HG03045 (cell line): Measurements from ENCODE around the gene EEF1AKMT3.
"Not testable (repeated sequence)": the region's sequence is repeated elsewhere in the genome, so short reads cannot be mapped to it uniquely, and the experiment has no call there.

Experiments
- ATAC-seq: cut with Tn5 transposase; IDR thresholded peaks from one replicate; pipeline ENCODE4 v1.9.1; 2021; ENCODE audit warnings: mild to moderate bottlenecking, moderate library complexity; ENCODE audit not compliant: unreplicated experiment

Gene EEF1AKMT3

DNA sequence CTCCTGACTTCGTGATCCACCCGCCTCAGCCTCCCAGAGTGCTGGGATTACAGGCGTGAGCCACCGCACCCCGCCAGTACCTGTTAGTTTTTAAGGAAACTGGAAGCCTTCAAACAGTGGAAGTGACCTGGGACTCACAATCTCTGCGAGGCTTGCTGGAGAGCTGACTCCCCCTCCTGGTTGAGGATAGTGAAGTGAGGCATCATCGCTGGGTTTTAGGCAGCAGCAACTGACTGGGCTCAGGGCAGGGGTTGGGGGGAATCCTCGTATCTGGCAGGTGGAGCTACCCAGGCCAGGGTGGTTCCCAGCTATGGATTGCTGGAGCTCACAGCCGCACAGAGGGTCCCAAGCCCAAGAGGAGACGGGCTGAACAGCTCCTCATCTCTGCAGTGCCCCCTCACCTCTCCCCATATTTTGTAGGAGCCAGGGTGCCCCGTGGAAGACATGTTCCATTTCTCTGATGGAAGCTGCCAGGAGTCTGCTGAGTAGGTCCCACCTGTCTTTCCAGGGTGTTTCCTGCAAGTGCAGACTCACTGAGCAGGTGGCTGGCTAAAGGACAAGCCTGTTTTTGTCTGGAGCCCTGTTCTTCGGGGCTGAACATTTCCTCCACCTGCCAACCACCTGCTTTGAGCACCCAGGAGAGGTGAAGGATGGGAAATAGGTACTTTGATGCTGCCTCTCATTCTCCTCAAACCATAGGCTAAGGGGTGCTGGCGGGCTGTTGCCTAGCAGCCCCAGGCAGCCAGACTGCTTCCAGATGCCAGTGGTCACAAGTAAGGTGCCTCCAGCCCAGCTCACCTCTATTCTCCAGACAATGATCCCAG lies 43.0 kb downstream of the EEF1AKMT3 start:
- no peak for ATAC-seq

DNA sequence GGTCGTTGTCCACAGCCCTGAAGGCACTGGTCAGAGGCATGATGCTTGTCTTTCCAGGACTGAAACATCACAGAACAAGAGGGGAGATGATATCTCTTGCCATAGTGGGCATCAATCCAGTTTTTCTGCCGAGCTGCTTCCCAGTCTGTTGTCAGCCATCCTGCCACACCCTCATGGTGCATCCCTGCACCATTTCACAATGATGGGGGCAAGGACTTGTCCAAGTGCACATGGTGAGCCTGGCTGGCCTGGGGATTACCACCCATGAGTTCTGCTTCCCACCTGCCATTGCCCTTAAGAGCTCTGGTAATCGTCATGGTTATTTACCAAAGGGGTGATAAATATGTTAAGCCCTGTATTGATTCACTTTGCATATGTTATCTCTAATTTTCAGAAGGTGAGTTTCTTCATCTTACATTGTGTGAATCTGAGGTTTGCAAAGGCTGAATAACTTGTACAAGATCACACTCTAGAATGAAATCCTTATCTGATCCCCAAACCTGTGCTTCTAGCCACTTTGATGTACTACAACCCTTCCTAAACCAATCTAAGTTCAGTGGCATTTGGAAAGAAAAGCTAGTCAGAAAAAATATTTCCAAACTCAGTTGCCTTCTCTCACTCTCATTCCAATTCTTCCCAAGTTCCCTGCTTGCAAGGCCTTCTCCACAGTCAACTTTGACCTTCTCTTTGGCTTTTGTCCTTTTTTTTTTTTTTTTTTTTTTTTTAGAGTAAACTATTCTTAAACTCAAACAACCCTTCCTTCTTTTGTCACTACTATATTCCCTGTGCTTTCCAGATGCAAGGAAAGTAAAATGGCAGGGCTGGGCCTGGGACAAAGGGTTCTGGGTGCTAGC lies 43.8 kb downstream of the EEF1AKMT3 start:
- ATAC-seq = no peak

DNA sequence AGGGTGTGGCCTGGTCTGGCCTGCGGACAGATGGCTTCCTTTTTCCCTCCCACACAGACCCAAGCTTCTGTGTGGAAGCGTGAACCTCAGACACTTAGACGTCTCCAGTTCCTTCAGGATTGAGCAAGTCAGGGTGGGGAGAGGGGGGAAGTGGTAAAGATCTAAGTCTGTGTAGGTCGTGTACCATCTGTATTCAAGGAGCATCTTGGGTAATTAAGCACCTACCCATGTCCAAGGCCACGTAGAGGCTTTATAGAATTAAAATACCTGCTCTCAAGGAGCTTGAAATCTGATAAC lies 44.4 kb downstream of the EEF1AKMT3 start:
- ATAC-seq = no peak

DNA sequence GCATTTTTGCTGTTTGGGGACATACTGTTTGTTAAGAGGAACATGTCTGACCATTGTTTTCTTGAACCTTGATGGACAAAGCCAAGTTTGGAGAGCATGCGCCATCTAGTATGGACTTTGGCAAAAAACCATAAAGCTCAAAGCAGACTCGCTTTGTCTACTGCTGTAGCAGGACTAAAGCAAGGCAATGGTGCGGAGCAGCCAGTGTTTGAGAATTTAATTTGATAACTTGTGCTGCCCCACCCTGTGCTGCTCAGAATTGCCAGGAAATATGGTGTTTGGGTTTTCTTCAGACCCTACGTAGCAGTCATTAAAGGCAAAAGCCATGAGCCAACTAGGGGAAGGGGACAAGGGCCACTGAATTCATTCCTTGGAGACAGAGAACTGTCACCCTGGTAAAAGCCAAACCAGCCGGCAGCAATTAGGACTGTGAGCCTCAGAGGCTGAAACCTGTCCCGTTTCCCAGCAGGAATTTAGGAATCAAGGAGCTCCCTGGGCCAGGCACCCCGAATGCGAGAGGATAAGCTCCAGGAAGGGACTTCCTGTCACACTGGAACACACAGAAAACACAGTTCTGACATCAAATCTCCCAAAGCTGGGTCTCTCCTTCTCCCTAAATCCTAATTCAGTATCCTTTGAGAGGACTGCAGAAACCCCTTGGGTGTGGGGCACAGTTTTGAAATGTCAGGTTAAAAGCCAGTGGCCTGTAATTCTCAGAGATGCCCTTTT lies 45.0 kb downstream of the EEF1AKMT3 start:
- ATAC-seq = no peak

DNA sequence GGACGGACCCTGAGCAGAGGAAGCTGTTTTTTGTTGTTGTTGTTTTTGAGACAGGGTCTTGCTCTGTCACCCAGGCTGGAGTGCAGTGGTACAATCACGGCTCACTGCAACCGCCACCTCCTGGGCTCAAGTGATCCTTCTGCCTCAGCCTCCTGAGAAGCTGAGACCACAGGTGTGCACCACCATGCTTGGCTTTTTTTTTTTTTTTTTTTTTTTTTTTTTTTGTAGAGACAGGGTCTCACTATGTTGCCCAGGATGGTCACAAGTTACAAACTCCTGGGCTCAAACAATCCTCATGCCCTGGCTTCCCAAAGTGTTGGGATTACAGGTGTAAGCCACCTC lies 45.5 kb downstream of the EEF1AKMT3 start:
- ATAC-seq = not testable (repeated sequence)

DNA sequence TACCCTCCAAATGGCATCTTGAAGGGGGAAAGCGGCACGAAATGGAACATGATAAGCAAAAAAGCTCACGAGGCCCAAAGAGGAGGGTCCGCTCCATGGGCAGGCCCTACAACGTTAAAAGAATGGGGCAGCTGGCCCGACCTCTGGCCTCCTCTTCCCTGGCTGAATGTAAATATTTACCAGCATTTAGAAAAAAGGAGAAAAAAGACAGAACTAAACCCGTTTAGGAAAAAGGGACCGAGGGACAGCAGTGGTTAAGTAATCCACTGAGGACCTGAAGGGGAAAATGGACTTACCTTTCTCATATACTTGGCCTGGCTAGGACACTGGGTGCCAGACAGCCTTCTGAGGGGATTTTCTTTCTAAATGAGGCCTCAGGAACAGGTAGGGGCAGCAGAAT lies 47.7 kb downstream of the EEF1AKMT3 start:
- ATAC-seq = not testable (repeated sequence)

DNA sequence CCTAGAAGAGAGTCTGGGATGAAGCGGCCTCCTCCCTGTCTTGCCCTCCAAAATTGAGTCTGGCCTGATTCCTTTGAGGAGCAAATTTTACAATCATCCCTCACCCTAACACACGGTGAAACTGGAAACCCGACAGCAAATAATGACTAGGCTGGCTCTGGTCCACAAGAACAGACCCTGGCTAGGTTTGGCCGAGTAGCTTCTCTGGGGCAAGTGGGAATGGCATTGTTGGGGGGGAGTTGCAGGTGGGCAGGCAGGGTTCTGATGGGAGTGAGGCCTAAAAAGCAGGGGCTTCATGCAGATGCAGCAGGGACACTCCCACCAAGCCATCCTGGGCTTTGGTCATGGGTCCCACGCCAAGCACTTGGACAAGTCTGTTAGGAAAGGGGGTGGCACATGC lies 48.6 kb downstream of the EEF1AKMT3 start:
- ATAC-seq = not testable (repeated sequence)

DNA sequence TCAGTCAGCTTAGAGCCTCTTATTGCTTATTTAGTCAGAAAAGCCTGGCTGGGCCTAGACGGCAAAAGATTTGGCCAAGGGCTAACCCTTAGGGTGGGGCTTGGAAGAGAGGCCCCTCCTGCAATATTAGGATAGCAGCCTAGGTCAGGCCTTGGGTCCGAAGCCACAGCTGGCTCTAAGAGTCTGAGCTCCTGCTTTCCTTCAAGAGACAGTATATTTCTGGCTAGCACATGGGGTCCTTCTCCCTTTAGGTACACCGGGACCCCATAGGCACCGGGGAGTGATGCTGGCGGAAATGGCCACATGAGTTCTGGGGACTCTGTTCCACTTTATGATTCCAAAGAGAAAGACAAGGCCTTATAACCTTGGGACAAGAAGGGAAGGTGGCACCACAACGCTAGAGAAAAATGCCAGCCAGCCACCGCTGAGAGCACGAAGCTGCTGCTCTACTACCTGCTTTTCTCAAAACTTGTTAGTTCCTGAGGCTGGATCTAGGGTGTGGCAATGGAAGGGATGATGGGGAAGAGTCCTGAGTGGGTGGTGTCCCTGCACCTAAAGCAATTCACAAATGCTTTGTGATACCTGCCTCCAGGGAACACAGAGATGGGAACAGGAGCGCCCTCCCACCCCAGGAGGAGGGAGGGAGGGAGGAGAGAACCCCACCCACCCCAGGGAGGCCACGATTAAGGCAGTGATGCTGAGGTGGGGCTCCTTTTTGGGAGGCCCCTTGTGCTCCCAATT lies 49.2 kb downstream of the EEF1AKMT3 start:
- no peak for ATAC-seq

DNA sequence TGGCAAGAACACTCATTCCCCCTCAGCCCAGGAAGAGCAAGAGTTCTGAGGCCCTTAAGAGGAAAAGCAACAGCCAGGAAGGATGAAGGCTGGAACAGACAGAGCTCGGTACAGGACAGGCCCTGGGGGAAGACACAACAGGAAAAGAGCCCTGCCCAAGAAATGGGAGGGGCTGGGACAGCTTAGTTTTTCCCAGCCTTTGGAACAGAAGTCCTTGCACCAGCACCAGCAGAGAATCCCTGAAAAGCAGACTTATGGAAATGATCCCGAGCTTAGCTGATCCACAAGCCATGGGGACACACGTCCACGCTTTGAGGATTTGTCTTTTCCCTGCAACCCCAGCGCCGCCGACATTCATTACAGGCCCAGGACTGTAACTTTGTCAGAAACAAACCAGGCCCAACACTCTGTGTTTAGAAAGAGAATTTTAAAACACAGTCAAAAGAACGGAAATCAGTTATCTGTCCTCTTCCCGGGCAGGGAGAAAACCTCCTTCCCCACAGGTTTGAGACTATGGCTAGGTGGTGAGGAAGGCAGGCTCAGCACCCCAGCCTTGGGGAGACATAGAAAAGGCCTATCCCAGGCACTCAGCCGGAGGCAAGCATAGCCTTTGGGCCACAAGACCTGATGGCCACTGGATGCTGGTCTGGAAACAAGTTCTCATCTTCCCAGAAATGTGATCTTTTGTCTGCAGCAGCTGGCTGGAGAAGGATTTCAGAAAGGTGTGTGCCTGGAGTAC lies 50.1 kb downstream of the EEF1AKMT3 start:
- no peak for ATAC-seq

DNA sequence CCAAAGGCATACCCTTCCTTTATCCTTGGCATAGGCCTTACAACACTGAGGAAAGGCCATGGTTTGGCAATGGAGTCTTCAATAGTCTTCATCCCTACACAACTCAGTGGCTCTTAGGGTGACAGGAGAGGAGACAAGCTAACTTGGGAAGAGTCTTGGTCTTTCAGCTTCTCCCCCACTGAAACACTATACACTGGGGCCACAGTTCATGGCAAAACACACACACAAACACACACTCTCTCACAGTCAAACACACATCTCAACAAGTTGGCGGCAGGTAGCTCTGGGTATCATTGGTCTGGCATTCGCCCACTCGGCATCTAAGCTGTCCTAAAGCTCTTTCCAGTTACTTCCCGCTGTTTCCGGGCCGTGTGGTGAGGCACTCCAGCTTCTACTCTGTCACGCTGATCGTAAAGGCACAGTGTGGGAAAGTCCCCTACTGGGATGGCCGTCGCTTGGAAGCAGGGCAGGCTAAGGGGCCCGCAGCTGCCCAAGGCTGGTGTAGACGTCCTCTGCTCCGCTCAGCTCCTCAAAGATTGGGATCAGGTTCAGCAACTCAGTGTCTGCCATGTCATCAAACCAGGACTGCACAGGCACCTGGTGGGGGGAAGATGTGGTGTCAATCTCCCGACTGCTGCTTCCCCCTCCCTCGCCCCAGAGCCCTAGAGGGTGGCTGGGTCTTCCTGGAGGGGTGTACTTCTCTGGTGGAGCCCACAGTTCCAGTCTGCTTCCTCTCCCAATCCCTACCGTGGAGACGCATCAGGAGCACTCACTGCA lies 50.9 kb downstream of the EEF1AKMT3 start:
- ATAC-seq = no peak

DNA sequence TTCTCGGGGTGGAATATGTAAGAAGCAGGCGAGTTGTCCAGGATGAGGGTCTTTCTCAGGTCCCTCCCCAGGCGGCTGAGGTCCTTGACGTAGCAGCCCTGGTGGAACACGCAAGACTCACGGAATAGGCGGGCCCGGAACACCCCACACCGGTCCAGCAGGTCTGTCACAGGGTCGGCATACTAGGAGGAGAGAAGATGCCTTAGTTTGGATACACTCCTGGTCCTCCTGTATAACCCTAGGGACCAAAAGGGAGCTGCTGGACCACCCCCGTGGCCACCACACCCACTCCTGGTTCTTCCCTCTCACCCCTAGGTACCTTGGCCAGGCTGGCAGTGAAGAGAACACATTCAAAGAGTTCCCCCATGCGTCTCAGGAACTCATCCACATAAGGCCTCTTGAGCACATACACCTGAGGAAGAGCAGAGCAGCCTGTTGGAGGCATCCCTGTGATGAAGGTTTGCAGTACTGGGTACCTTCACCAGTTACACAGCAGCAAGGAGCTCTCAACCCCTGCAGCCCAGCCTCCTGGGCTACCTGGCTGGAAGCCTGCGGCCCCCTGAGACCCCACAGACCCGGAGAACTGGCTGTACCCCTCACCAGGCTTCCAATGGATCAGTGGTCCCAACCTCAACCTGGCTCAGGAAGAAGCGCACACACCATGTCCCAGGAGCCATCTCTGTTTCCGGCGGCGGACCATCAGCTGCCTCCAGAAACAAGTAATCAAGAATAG lies 51.7 kb downstream of the EEF1AKMT3 start:
- no peak for ATAC-seq

DNA sequence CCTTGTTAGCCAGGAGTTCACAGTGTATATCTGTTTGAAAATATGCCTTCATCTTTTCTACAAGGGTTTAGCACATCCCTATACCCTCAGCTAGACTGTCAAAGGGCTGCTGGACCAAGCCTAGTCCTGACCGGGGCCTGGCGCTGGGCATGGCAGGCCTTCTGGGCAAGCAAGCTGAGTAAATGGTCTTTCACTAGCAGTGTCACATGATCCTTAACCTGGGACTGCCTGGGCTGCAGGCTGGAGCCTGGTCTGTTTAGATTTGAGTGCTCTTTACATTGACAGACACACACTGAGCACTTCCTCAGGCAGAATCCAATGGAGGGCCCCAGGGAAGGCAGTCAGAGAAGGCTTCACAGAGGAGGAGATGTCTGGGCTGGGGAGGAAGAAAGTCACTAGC lies 53.0 kb downstream of the EEF1AKMT3 start:
- no peak for ATAC-seq

DNA sequence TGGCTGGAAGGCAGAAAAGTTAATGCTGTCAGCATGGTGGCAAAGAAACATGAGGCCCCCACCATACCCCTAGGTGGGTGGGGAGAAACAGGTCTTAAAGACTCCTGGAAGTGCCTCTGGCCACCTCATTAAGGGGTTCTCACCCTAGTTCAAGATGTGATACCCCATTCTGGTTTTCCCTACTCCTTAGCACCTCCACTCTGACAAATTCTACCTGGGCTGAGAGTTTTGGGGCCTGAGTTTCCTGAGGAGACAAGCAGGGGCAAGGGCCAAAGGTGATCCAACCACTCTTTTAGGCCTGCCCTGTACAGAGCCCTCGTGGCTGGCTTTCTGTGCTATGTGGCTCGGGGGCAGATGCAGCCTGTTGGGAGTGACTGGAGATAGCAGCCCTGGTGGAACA lies 54.0 kb downstream of the EEF1AKMT3 start:
- ATAC-seq = no peak

DNA sequence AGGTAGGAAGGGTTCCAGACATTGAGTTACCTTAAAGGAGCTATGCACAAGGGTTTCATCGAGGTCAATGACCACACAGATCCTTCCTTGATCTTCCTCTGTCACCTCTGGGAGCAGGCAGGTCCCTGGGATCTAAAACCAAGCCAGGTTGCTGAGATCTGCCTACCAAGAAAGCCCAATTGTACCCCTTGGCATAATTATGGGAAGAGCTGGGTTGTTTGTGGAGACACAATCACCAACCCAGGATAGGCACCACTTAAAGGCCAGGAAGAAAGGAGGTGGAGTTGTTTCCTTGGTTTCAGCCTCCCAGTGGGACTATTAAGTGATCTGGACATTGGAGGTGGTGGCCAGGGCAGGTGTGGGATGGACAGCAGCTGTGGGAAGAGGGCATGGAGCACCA lies 54.6 kb downstream of the EEF1AKMT3 start:
- no peak for ATAC-seq

DNA sequence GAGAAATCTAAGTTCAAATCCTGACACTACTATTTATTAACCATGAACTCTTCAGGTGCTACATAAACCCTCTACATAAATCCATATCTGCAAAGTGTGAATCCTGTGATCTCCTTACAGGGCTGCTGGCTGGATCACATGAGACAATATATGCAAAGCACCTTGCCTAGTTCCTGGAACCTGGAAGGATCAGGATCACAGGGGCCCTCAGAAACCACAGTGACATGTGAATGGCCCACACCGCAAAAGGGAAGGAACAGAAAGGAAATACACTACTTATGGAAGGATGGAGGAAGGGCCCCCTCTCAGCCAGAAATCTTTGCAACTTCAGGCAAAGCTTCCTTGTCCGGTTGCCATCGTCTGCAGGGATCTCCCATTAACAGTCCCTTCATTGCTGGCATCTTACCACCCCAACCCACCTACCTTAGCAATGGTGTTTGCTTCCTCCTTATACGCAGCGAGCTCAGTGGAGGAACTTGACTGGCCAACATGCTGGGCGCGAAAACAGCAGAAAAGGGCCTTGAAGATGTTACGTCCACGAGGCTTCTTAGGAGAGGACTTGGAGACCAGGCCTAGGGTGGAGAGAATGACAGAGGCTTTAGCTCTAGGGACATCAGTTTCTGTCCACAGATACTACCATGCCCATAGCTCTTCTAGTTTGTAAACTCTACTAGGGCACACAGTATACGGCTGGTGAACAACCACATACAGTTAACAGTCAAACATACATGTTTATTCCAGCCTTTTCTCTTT lies 56.8 kb downstream of the EEF1AKMT3 start:
- no peak for ATAC-seq

DNA sequence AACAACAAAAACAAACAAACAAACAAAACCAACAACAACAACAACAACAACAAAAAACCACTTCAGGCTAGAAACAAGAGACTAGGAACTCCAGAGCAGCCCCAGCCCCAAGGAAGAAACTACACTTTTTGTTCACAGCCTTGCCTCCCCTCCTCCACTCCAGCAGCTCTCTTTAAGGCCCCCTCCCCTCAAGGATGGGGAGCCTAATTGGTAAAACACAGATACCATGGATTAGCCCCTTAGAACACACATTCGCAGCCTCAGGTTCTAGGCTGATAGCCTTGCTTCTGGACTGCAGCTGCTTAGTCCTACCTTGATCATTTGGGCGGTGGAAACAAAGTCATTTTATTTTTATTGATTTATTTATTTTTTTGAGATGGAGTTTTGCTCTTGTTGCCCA lies 58.0 kb downstream of the EEF1AKMT3 start:
- no peak for ATAC-seq
